Kidney capillary endothelial cell (primary cell): ENCODE measurements around the gene TGFBR2.
A peak's percentile ranks its signal among the peaks of the same experiment; 100 is the strongest.
"Not testable (repeated sequence)": the region's sequence is repeated elsewhere in the genome, so short reads cannot be mapped to it uniquely, and the experiment has no call there.

ENCODE experiments used
- DNase-seq: peaks from one replicate; pipeline ENCODE4 v3.0.0-alpha.2; 2018; ENCODE audit warnings: low spot score

Gene TGFBR2

GRCh38 chr3:30658328-30659052 lies 52.1 kb downstream of the TGFBR2 start:
- DNase-seq, result peak; percentile 88

DNA sequence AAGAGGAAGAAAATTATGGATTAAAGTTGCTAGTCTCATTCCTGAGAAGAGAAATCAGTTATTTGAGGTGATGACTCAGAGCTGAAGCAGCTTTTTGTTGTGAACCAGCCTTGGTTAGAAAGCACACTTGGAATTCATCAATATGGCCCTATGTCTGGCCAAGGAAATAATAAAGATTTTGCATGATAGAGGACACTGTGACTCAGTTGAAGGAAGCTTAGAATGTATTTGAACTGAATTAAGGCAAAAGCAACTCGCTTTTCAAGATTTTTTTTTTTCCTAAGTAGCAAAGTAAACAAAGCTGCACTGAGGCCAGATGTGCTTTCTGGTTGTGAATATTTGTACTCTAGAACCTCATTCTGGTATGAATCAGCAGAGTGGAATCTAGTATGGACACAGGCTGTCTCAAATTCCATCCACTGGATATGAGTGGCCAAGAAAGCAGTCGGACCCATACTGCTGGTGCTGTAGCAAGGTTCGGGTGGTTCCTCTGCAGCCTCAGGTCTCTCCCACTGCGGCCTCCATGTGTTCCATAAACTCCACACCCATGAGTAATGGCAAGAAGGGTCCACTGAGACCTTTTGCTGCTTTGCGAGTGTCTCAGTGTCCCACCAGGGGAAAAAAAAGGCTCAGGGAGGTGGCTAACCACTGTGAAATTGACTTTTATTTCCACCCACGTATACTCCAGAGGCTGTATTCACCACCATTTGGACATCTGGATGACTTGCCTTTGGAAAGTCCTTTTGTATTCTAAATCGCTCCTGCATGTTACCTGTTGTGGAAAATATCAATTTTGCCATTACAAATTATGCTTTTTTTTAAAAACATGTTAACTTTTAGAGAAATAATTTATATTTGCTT lies 53.1 kb downstream of the TGFBR2 start:
- DNase-seq, result peak; percentile 93

GRCh38 chr3:30660136-30660535 lies 53.7 kb downstream of the TGFBR2 start:
- DNase-seq, result no peak

DNA sequence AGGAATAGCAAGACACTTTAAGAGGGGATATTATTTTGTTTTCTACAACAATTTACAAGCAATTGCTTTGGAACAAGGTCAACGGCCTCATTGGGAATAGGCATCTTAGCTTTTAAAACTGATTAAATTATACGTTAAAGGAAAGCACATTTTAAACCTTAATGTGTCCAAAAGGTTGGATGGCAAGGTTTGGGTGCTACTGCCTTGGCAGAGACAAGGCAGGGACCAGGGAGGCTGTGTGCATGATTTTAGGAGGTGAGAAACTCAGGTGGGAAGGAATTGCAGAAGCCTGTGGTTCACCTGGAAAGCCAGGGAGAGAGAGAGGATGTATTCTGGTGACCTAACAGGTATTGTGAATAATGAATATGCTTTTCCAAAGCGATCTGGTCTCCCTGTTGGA lies 54.3 kb downstream of the TGFBR2 start:
- no peak for DNase-seq

DNA sequence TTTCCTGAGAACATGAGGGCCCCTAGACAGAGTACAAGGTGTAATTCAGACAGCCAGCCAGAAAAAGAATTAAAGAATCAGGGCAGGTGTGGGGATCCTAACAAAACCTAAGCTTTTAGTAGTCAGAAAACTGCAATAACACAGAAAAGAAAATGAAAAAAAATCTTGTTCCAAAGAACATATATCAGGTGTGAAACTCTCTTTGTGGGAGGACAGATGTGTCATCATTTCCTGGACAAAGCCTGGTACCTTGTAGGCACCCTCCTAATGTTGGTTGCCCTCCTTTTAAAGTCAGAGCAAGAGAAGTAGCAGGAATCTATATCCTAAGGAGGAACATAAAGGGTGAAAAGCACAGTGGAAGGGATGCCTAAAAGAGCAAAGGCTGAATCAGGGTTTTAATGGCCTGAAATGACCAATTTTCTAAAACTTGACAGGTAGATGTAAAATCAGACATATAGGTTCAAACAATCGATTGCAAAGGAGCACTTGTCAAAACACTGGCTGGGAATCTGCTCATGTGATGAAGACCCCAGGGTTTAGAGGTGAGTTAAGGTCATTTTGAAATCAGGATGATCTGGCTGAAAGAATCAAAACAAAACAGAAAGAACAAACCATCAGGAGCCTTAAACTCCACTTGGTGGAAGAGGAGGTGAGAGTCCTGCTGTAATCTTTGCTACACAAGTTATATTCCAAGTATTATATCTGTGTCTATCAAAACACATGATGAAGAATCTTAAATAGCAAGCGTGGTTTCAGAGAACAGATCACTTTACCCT lies 54.9 kb downstream of the TGFBR2 start:
- no peak for DNase-seq

DNA sequence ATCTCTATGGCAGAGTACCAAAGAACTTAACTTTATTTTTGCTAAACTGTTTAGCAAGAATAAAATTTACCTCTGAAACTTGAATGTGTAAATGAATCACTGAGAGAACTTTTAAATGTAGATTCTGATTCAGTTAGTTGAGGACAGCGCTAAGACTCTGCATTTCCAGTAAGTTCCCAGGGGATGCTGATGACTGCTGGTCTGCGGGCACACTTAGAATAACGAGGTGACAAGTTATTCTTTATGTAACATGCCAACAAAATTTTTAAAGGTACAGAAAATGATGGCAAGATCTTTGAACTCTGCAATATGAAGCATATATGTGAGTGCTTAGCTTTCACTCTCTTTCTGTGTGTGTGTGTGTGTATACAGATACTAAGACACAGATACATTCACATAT lies 56.4 kb downstream of the TGFBR2 start:
- DNase-seq, result no peak

GRCh38 chr3:30663533-30664241 lies 57.3 kb downstream of the TGFBR2 start:
- DNase-seq, result no peak

DNA sequence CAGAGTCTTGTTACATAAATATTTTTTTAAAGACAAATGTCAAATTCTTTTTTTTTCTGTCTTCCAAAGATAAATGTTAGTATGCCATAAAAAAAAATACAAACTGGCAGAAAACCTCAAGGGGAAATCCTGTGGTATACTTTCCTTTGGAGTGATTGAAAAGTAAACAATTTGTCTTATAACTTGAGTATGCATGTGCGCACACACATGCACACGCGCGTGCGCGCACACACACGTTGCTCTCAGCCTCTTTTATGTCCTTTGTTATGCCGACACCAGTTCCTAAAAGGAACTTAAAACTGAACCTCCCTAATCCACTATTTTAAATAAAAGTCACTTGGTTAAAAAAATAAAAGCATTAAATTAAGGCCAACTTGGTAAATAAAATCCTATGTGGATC lies 58.1 kb downstream of the TGFBR2 start:
- DNase-seq, result no peak

DNA sequence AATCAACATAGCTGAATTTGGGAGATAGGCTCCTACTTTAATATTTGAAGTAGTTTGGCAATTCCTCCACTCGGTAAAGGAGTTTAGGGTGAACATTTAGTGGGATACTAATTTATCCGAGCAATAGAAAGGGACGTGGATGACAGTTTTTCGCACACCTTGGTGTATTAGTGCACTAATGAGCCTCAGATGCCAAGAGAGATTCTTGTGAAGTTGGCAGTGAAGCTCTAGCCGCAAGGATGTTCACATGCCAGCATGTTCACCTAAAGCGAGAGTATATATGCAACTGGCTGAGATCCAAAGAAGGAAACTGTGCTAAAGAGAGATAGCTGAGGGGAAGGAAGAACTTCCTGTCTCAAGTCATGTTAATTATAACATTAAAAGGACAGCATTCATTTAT lies 58.5 kb downstream of the TGFBR2 start:
- no peak for DNase-seq

DNA sequence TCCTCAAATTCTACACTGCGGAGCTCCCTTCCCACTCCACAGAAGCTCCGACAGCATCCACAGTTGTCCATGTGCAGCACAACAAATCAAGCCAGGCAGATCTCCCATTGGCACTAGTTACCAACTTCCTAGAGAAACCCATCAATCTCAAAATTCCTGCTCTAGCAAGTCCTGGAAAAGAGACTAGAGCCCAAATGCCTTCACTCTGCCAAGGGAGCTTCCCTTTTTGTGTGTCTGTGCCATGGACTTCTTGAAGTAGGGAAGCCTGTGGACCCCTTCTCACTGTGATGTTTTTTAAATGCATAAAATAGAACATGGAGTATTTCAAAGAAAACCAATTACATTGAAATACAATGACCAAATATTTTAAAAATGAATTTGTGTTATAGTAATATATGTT lies 59.1 kb downstream of the TGFBR2 start:
- no peak for DNase-seq

- no peak for DNase-seq
Observed at GRCh38 chr3:30666572-30667279, 60.3 kb downstream of the TGFBR2 start.

DNA sequence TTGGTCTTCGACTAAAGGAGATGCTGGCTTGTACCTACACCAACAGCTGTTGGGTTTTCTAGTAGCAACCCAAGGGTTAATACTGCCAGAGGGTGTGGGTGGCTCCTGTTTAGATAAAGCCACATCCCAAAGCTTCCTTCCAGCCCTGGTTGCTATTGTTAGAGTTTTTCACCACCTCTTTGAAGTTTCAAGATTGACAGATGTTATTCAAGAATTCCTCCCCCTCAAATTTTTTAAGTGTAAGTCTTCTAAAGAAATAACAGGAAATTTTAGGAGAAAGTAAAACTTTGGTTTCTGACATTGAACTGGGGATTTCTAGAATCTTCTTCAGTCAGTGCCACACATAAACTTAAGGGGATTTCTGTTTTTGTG lies 60.9 kb downstream of the TGFBR2 start:
- no peak for DNase-seq

DNA sequence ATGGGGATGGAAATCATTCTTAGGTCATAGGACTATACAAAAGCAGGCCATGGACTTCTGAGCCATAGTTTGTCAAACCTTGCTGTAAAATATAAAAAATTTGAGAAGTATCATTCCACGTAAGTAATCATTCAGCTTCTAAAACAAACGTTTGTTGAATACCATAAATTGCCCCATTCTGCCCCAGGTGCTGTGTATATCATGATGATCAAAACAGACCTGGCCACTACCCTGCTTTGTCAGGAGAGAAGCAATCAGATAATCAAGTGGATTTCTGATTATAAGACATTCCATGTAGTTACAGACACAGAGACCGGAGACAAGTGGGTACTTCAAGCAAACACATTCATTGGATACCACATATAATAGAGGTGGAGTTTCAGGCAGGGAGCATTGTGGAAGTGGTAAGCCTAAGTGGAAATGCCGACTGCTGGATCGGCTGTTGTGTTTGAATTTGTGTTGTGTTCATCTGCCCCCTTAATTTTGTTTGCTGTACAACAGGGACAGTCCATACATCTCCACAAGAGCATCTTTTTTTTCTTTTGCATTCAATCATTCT lies 61.7 kb downstream of the TGFBR2 start:
- DNase-seq, result no peak

- not testable (repeated sequence) for DNase-seq
Observed at GRCh38 chr3:30669360-30669934, 63.0 kb downstream of the TGFBR2 start.

DNA sequence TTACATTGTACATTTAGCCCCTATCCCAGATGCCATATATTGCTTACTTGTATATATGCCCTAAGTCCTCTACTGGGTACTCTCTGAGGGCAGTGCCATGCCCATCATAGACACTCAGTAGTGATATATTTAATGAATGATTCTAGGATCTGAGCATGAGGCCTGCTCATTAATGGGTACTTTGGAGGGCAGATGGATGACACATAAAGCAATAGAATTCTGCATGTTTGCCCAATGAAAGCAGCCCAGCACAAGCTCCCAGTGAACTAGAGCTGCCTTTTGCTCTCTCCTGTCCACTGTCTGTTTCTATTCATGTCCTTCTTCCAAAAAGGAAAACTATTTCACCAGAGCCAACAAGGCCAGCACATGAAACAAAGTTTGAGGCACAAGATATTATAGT lies 63.9 kb downstream of the TGFBR2 start:
- no peak for DNase-seq

- DNase-seq, result no peak
Observed at GRCh38 chr3:30671527-30672286, 65.3 kb downstream of the TGFBR2 start.

- no peak for DNase-seq
Observed at GRCh38 chr3:30672287-30672735, 65.9 kb downstream of the TGFBR2 start.

DNA sequence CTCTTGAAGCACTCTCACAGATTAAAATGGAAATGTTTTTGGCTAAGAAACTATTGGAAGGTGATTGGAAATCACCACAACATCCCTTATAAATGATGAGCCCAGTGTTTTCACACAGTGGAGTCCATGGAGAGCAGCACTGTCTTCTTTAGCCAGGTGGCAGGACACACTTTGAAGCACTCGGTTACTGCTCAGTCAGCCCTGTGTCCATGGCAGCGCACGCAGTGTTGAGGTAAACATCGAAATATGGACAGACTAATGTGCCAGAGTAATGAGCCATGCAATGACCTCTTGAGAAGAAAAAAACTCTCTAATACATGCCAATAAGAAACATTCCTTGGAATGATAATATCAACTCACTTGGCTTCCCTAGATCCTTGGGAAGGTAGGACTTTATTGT lies 66.6 kb downstream of the TGFBR2 start:
- no peak for DNase-seq

GRCh38 chr3:30673425-30674341 lies 67.3 kb downstream of the TGFBR2 start:
- no peak for DNase-seq
